HL-60/S4 (cell line): ENCODE results near the gene OR4C3.
"Not testable (repeated sequence)": the region's sequence is repeated elsewhere in the genome, so short reads cannot be mapped to it uniquely, and the experiment has no call there.

ENCODE experiments used
- in situ Hi-C: fragments of 300-500 bp; cut with MboI; formaldehyde crosslinking; loops from 2 replicates; pipeline ENCODE4 v1.14.3; 2022; ENCODE audit warnings: low sequenced_read_pairs

The OR4C3 gene

GRCh38 chr11:48324620-48325019 is at the start of gene OR4C3:
TSS of gene OR4C3 (plus strand) at chr11:48324920. CDS start at chr11:48325022, 102 bp downstream.
- in situ Hi-C loops, result not testable (repeated sequence)

GRCh38 chr11:48305923-48306322 is 18.8 kb upstream of the OR4C3 start, which contains the start of gene OR4S1:
TSS of gene OR4S1 (plus strand) at chr11:48306223. CDS start at chr11:48306223, 0 bp downstream.
- in situ Hi-C loops, result no loop called here

DNA sequence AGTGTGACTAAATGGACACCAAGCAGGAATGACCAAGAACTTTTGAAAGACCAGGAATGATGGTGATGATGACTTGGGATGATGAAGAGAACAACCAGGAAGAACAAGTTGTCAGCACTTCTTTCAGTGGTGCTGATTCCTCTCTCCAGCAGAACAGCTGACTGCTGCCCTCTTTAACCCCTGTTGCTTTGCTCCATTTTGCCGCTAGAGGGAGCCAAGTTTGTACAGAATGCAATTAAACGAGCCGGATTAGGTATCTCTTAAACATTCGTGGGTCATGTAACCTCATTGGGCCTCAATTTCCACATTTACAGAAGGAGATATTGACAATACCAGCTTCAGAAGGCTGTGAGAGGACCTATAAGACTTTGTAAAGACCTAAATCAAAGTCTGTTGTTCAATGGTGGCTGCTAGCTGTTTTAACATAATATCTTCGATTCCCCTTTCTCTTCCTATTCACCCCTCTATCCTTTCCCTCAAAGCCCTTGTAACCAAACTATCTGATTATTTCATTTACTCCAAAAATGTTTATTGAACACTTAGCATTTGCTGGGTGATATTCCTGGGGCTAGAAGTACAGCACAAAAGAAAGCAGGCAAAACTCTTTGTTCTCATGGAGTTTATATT is 16.8 kb upstream of the OR4C3 start:
- in situ Hi-C loops, result no loop called here

DNA sequence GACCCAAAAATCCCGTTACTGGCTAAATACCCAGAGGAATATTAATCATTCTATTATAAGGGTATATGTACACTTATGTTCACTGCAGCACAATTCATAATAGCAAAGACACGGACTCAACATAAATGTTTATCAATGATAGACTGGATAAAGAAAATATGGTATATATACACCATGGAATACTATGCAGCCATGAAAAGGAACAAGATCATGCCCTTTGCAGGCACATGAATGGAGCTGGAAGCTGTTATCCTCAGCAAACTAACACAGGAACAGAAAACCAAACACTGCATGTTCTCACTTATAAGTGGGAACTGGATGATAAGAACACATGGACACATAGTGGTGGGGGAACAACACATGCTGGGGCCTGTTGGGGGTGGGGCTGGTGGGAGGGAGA is 11.1 kb upstream of the OR4C3 start:
- in situ Hi-C loops, result not testable (repeated sequence)

DNA sequence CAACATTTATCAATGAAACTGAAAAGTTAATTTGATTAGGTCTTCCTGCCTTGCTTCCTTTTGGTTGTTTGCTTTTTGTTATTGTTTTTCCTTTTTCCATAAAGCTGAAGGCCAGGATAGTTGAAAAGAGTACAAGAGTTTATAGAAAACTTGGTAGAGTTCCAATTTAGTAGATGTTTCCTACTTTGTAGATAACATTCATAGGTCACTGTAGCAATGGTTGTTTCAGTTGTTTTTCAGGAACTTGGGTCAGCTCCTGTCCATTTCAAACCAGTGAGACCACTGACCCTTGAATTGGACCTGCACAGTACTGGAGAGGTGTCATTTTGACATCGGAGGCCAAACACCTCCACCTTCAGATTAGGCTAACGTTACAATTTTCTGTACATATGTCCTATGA is 4.9 kb upstream of the OR4C3 start:
- in situ Hi-C loops, result not testable (repeated sequence)

- in situ Hi-C loops, result no loop called here
These were observed 16.7 kb downstream of the OR4C3 start for GRCh38 chr11:48341466-48341865.

DNA sequence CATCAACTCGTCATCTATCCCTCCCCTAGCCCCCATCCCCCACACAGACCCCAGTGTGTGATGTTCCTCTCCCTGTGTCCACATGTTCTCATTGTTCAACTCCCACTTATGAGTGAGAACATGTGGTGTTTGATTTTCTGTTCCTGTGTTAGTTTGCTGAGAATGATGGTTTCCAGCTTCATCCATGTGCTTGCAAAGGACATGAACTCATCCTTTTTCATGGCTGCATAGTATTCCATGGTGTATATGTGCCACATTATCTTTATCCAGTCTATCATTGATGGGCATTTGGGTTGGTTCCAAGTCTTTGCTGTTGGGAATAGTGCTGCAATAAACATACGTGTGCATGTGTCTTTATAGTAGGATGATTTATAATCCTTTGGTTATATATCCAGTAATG is 17.8 kb downstream of the OR4C3 start:
- in situ Hi-C loops, result not testable (repeated sequence)

DNA sequence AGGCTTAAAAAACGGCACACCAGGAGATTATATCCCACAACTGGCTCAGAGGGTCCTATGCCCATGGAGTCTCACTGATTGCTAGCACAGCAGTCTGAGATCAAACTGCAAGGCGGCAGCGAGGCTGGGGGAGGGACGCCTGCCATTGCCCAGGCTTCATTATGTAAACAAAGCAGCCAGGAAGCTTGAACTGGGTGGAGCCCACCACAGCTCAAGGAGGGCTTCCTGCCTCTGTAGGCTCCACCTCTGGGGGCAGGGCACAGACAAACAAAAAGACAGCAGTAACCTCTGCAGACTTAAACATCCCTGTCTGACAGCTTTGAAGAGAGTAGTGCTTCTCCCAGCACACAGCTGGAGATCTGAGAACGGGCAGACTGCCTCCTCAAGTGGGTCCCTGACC is 21.6 kb downstream of the OR4C3 start:
- in situ Hi-C loops, result not testable (repeated sequence)

GRCh38 chr11:48354013-48354412 is 29.3 kb downstream of the OR4C3 start:
- in situ Hi-C loops, result no loop called here

DNA sequence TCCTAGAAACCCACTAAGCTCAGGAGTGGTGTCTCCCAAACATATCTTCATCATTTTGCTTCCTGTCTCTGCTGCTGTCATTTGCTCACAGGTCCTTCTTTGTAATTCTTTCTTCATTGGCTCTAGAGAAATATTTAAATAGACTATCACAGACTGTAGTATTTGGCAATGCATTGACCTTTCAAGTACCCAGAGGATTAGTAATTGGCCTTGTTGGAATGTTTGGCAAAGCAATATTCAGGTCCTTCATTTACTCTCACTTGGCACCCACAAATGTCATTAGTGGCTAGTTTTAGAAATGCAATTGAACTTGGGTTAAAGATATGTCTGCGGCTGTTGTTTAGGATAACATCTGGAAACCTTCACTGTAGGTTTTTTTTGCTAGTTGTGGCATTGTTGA is 30.0 kb downstream of the OR4C3 start:
- in situ Hi-C loops, result no loop called here

- in situ Hi-C loops, result not testable (repeated sequence)
These were observed 36.6 kb downstream of the OR4C3 start for GRCh38 chr11:48361289-48361688.

- in situ Hi-C loops, result no loop called here
These were observed 41.6 kb downstream of the OR4C3 start, which contains the start of gene OR4C5 for GRCh38 chr11:48366365-48366764. TSS of gene OR4C5 (minus strand) at chr11:48366465. CDS start at chr11:48366465, 0 bp downstream.
